ENCODE data around the gene ALCAM.

DNA sequence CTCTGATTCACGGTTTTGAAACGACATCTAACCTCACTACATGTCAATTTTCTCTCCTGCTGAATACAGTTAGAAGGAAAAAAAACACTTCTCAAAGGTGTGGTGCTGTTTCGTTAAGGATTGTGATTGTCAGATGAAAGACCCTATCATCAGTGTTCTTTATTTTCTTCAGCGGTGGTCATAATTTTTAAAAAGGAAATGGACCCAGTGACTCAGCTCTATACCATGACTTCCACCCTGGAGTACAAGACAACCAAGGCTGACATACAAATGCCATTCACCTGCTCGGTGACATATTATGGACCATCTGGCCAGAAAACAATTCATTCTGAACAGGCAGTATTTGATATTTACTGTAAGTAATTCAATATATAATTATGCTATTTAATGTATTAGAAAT is 167.8 kb downstream of the ALCAM start:
- TF ChIP-seq, protein P1, sequence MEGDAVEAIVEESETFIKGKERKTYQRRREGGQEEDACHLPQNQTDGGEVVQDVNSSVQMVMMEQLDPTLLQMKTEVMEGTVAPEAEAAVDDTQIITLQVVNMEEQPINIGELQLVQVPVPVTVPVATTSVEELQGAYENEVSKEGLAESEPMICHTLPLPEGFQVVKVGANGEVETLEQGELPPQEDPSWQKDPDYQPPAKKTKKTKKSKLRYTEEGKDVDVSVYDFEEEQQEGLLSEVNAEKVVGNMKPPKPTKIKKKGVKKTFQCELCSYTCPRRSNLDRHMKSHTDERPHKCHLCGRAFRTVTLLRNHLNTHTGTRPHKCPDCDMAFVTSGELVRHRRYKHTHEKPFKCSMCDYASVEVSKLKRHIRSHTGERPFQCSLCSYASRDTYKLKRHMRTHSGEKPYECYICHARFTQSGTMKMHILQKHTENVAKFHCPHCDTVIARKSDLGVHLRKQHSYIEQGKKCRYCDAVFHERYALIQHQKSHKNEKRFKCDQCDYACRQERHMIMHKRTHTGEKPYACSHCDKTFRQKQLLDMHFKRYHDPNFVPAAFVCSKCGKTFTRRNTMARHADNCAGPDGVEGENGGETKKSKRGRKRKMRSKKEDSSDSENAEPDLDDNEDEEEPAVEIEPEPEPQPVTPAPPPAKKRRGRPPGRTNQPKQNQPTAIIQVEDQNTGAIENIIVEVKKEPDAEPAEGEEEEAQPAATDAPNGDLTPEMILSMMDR (IDR thresholded peaks at IDR 0.05): no peak
- TF ChIP-seq POLR2A (IDR thresholded peaks at IDR 0.05): no peak
- TF ChIP-seq EP300 (IDR thresholded peaks at IDR 0.05): no peak
